Thoracic aorta (tissue), 2 donors: ENCODE measurements around the gene IFNAR2. TPM values are rescaled to one million over a fixed set of nuclear protein-coding genes. Genes with fewer than 3 reads are reported as not detected.
"Not testable (repeated sequence)": the region's sequence is repeated elsewhere in the genome, so short reads cannot be mapped to it uniquely, and the experiment has no call there.

ENCODE experiments used
- ATAC-seq: fragments of 150-250 bp; one replicate; pipeline ENCODE4 v1.8.0; 2017; ENCODE audit warnings: low read depth; ENCODE audit not compliant: insufficient number of reproducible peaks, low FRiP score
- DNase-seq: peaks from one replicate; pipeline ENCODE4 v3.0.0-alpha.2; 2020; ENCODE audit warnings: low spot score
- H3K27ac ChIP-seq, 2 donors: fragments of 200-600 bp; sonication (generic); 1 replicate in 1 of 2; 2 replicates in 1 of 2; pipeline ENCODE4 v1.5.1; 2016; ENCODE audit warnings: mild to moderate bottlenecking in 2 of 2, moderate library complexity in 2 of 2
- H3K27me3 ChIP-seq: fragments of 200-600 bp; sonication (generic); replicated peaks from 2 replicates; pipeline ENCODE4 v1.6.0; 2016; ENCODE audit warnings: mild to moderate bottlenecking; ENCODE audit not compliant: insufficient read depth
- H3K36me3 ChIP-seq: fragments of 200-600 bp; sonication (generic); one replicate; pipeline ENCODE4 v1.5.1; 2016
- H3K4me1 ChIP-seq, 2 donors: fragments of 200-600 bp; sonication (generic); 1 replicate in 1 of 2; 2 replicates in 1 of 2; pipeline versions ENCODE4 v1.5.1 to v1.6.0; 2016; ENCODE audit warnings: low read depth in 2 of 2, mild to moderate bottlenecking in 1 of 2; ENCODE audit not compliant: control insufficient read depth in 1 of 2
- H3K4me3 ChIP-seq: fragments of 200-600 bp; sonication (generic); 2 replicates; pipeline ENCODE4 v1.5.1; 2016; ENCODE audit warnings: mild to moderate bottlenecking
- H3K9me3 ChIP-seq: fragments of 200-600 bp; sonication (generic); 2 replicates; pipeline ENCODE4 v1.5.1; 2016
- CTCF ChIP-seq: fragments of 200-600 bp; sonication (generic); IDR thresholded peaks from one replicate; pipeline ENCODE4 v1.5.1; 2019; ENCODE audit warnings: antibody characterized with exemption
- total RNA-seq, 2 donors: library from RNA; depleted of rRNA; stranded (reverse); fragments of >200 nt; gene quantifications; one replicate each; pipeline versions ENCODE4 v1.1.0 to v1.2.3, GENCODE V29; 2016

Gene IFNAR2
- total RNA-seq, 2 donors from 2014 or later: 15.2 to 36.1 TPM

- no peak for TF ChIP-seq CTCF
- H3K36me3 ChIP-seq: no peaks in the 10 kb centered on the region
- H3K27me3 ChIP-seq: no peaks in the 10 kb centered on the region
- H3K27ac ChIP-seq: no peak overlapping the region
- peaks cover under 1 to 7% of the 10 kb centered on the region in 2 donors for H3K4me1 ChIP-seq
- no peak for DNase-seq
- H3K9me3 ChIP-seq: no peaks in the 10 kb centered on the region
- ATAC-seq: no peak
- no peak overlapping the region for H3K4me3 ChIP-seq
Measured at GRCh38 chr21:33238565-33239255, 9.0 kb downstream of the IFNAR2 start.

GRCh38 chr21:33239559-33240127 is 9.9 kb downstream of the IFNAR2 start:
- not testable (repeated sequence) for ATAC-seq, H3K9me3 ChIP-seq, H3K36me3 ChIP-seq, H3K27me3 ChIP-seq, H3K4me1 ChIP-seq, H3K4me3 ChIP-seq, H3K27ac ChIP-seq, DNase-seq

GRCh38 chr21:33240404-33240803 is 10.7 kb downstream of the IFNAR2 start:
- no peak for TF ChIP-seq CTCF
- ATAC-seq (no peak), DNase-seq (no peak)
- H3K36me3 ChIP-seq: no peaks in the 10 kb centered on the region
- no peak overlapping the region for H3K4me3 ChIP-seq
- no peak overlapping the region for H3K27ac ChIP-seq
- H3K27me3 ChIP-seq: no peaks in the 10 kb centered on the region
- H3K4me1 ChIP-seq: peaks cover 0 to 4% of the 10 kb centered on the region in 2 donors
- H3K9me3 ChIP-seq: no peaks in the 10 kb centered on the region

- Histone ChIP-seq H3K9me3 (no peaks in the 10 kb centered on the region), H3K36me3 (peaks cover 4% of the 10 kb centered on the region), H3K4me1 (peaks cover 0 to 4% of the 10 kb centered on the region in 2 donors), H3K27ac (no peak overlapping the region), H3K27me3 (no peaks in the 10 kb centered on the region), H3K4me3 (no peak overlapping the region)
- no peak for DNase-seq
- TF ChIP-seq CTCF: no peak
- no peak for ATAC-seq
Measured at GRCh38 chr21:33241846-33242245, 12.1 kb downstream of the IFNAR2 start.

- ATAC-seq, DNase-seq, H3K27ac ChIP-seq, H3K4me1 ChIP-seq, H3K27me3 ChIP-seq, H3K4me3 ChIP-seq, H3K9me3 ChIP-seq: not testable (repeated sequence)
- peaks cover 11% of the 10 kb centered on the region for H3K36me3 ChIP-seq
Measured at GRCh38 chr21:33242846-33243245, 13.1 kb downstream of the IFNAR2 start.

- H3K27ac ChIP-seq: no peak overlapping the region
- no peaks in the 10 kb centered on the region for H3K4me1 ChIP-seq
- DNase-seq: no peak
Measured at GRCh38 chr21:33244082-33244778, 14.5 kb downstream of the IFNAR2 start.

More at GRCh38 chr21:33244082-33244778, 14.5 kb downstream of the IFNAR2 start:
- peaks cover 23% of the 10 kb centered on the region for H3K36me3 ChIP-seq
- TF ChIP-seq CTCF: no peak
- no peak for ATAC-seq
- H3K4me3 ChIP-seq: no peak overlapping the region
- H3K9me3 ChIP-seq: no peaks in the 10 kb centered on the region
- no peaks in the 10 kb centered on the region for H3K27me3 ChIP-seq
